ENCODE results near the gene MTHFSD. TPM values are rescaled to one million over a fixed set of nuclear protein-coding genes. Genes with fewer than 3 reads are reported as not detected.

The MTHFSD gene
- total and polyA plus RNA-seq, 3 experiments from 2014 or later, result 21.9 to 25.0 (median 23.0) TPM

DNA sequence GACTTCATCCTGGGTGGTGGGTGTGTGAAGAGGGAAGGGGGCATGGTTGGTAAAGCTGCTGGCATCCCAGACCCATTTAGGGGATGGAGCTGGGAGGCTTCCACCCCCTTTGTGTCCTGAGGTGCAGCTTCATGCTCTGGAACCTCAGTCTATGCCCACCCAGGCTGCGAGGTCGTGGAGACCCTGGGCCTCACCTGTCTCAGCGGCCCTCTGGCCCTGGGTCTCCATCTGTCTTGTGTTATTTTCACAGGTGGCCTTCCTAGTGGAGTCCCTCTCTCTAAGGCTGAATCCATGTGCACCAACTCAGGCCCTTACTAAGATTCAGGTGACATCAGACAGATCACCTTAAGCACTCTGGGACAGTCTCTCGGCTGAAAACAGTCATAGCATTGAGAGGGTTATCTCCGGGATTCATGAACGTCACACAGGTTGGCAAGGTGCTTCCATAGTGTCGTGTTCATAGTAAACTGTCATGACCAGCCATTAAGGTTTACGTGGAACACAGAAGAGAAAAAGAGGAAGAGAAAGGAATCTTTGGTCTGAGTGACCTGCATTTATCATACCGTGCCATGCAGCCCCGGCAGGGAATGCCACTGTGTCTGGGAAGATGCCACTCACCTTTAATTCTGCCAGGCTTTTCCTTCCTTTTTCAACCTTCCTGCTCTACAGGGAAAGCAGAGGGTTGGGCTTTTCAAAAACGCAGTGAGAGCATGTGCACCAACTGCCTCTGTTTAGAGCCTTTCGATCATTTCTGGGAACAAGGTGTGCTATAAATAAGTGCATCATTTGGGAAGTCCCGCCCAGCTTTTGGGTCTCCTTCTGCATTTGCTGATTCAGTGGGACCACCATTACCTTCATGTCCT is 18.8 kb upstream of the MTHFSD start:
- Mint-ChIP-seq H3K36me3 (no peaks in the 10 kb centered on the region), H3K9me3 (peaks cover 0 to 4% (median 0%) of the 10 kb centered on the region in 5 donors), H3K4me3 (no peak overlapping the region), H3K27ac (no peak overlapping the region), H3K27me3 (peaks cover 56 to 89% of the 10 kb centered on the region in 2 donors), H3K4me1 (peaks cover 7 to 15% (median 11%) of the 10 kb centered on the region in 3 donors)
- no peaks in the 10 kb centered on the region for H3K9me3 ChIP-seq (ENCODE audit: low read length)
- H3K4me1 ChIP-seq (ENCODE audit: insufficient read depth, low read length), result no peaks in the 10 kb centered on the region
- CTCF ChIA-PET, result interaction anchor here (1.1 kb wide), 1 partner anchor 9 kb away, joined by 3 read pairs; no protein-coding TSS in a partner anchor
- H3K4me3 ChIP-seq (ENCODE audit: low read length), result no peak overlapping the region
- H3K36me3 ChIP-seq (ENCODE audit: insufficient read depth, low read length), result no peaks in the 10 kb centered on the region
- POLR2A ChIA-PET, result no interaction called here
- DNase-seq, result no peak
- H3K27ac ChIP-seq (ENCODE audit: low read depth, low read length), result no peak overlapping the region
- H3K27me3 ChIP-seq (ENCODE audit: insufficient read depth, low read length, poor library complexity, severe bottlenecking), result peaks cover 36% of the 10 kb centered on the region

DNA sequence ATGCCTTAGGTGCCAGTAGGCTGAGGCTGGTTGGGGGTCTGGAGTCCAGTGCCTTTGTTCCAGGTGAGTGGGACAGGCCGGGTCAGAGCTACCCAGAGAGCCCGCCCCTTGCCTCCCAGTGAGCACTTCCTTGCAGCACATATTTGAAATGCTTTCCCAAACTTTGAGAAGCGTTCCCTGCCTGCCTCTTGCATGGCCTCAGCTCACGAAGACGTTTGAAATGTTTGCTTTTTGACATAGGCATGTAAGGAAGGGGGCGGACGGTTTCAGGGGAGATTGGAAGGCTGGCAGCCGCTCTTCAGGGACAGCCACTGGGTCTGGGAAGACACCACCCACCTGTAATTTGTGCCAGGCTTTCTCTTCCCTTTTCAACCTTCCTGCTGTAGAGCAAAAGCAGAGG is 18.2 kb upstream of the MTHFSD start:
- H3K27me3 ChIP-seq (ENCODE audit: insufficient read depth, low read length, poor library complexity, severe bottlenecking), result peaks cover 37% of the 10 kb centered on the region
- H3K4me3 Mint-ChIP-seq, result peak overlapping the region in 1 of 7 donors; percentile 23
- H3K4me1 ChIP-seq (ENCODE audit: insufficient read depth, low read length), result no peaks in the 10 kb centered on the region
- POLR2A ChIA-PET, result no interaction called here
- H3K4me1 Mint-ChIP-seq, result peaks cover 5 to 18% (median 9%) of the 10 kb centered on the region in 3 donors
- H3K36me3 ChIP-seq (ENCODE audit: insufficient read depth, low read length), result no peaks in the 10 kb centered on the region
- DNase-seq, result no peak
- no peak overlapping the region for H3K4me3 ChIP-seq (ENCODE audit: low read length)
- peaks cover 0 to 4% (median 0%) of the 10 kb centered on the region in 5 donors for H3K9me3 Mint-ChIP-seq
- H3K27ac Mint-ChIP-seq, result no peak overlapping the region
- H3K36me3 Mint-ChIP-seq, result no peaks in the 10 kb centered on the region
- H3K27ac ChIP-seq (ENCODE audit: low read depth, low read length), result no peak overlapping the region
- H3K27me3 Mint-ChIP-seq, result peaks cover 58 to 88% of the 10 kb centered on the region in 2 donors
- no peaks in the 10 kb centered on the region for H3K9me3 ChIP-seq (ENCODE audit: low read length)
- CTCF ChIA-PET, result interaction anchor here (1.1 kb wide), 1 partner anchor 9 kb away, joined by 3 read pairs; no protein-coding TSS in a partner anchor

DNA sequence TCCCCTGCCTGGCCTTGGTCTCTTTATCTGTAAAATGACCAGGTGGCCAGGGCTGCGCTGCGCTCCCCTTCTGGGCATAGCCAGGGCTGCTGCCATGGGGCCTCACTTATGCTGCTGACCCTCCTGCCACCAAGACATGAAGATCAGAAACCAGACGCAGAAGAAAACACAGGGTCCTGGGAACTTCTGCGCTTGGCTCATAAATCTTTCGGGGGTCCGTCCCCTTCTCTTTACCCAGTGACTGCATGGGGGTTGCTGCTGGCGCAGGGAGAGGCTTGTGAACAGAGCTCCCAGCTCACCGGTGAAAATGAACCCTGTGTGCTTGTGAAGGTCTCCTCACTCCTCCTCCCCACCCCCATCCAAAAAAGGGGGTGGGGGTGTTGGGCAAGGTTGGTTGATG is 17.6 kb upstream of the MTHFSD start:
- Mint-ChIP-seq H3K9me3 (peaks cover 0 to 2% (median 0%) of the 10 kb centered on the region in 5 donors), H3K27me3 (peaks cover 52 to 82% of the 10 kb centered on the region in 2 donors), H3K4me3 (no peak overlapping the region), H3K4me1 (peaks cover 3 to 16% (median 5%) of the 10 kb centered on the region in 3 donors), H3K36me3 (no peaks in the 10 kb centered on the region), H3K27ac (no peak overlapping the region)
- ChIA-PET CTCF (interaction anchor here (1.1 kb wide), 1 partner anchor 8 kb away, joined by 3 read pairs; no protein-coding TSS in a partner anchor), POLR2A (no interaction called here)
- no peaks in the 10 kb centered on the region for H3K36me3 ChIP-seq (ENCODE audit: insufficient read depth, low read length)
- peaks cover 31% of the 10 kb centered on the region for H3K27me3 ChIP-seq (ENCODE audit: insufficient read depth, low read length, poor library complexity, severe bottlenecking)
- no peak overlapping the region for H3K27ac ChIP-seq (ENCODE audit: low read depth, low read length)
- H3K9me3 ChIP-seq (ENCODE audit: low read length), result no peaks in the 10 kb centered on the region
- no peaks in the 10 kb centered on the region for H3K4me1 ChIP-seq (ENCODE audit: insufficient read depth, low read length)
- DNase-seq, result no peak
- no peak overlapping the region for H3K4me3 ChIP-seq (ENCODE audit: low read length)

- Mint-ChIP-seq H3K4me1 (peaks cover 3 to 21% (median 5%) of the 10 kb centered on the region in 3 donors), H3K4me3 (no peak overlapping the region), H3K9me3 (peaks cover 0 to 2% (median 0%) of the 10 kb centered on the region in 5 donors), H3K36me3 (no peaks in the 10 kb centered on the region), H3K27ac (no peak overlapping the region), H3K27me3 (peaks cover 46 to 81% of the 10 kb centered on the region in 2 donors)
- peaks cover 27% of the 10 kb centered on the region for H3K27me3 ChIP-seq (ENCODE audit: insufficient read depth, low read length, poor library complexity, severe bottlenecking)
- POLR2A ChIA-PET, result no interaction called here
- no peaks in the 10 kb centered on the region for H3K9me3 ChIP-seq (ENCODE audit: low read length)
- H3K27ac ChIP-seq (ENCODE audit: low read depth, low read length), result no peak overlapping the region
- DNase-seq, result no peak
- no peaks in the 10 kb centered on the region for H3K4me1 ChIP-seq (ENCODE audit: insufficient read depth, low read length)
- no peak overlapping the region for H3K4me3 ChIP-seq (ENCODE audit: low read length)
- H3K36me3 ChIP-seq (ENCODE audit: insufficient read depth, low read length), result no peaks in the 10 kb centered on the region
- CTCF ChIA-PET, result no interaction called here
These were observed 17.0 kb upstream of the MTHFSD start for GRCh38 chr16:86572041-86572521.

DNA sequence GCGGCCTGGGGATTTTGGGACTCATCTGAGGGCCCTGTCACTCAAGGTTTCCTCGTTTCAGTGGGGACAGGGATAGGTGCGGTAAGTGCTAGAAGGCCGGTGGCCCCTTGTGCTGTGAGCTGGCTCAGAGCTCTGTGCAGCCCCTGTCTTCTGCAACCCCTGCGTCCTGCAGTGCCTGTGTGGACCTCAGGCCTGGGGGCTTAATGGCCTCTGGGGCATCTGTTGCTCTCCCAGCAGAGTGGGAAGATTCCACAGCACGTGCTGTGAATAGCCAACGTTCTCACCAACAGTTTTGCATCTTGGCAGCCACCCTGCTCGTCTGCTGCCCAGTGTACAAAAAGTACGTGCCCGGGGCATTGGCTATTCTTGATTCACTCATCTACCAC is 16.5 kb upstream of the MTHFSD start:
- no peak overlapping the region for H3K4me3 ChIP-seq (ENCODE audit: low read length)
- no peaks in the 10 kb centered on the region for H3K9me3 ChIP-seq (ENCODE audit: low read length)
- Mint-ChIP-seq H3K9me3 (peaks cover 0 to 2% (median 0%) of the 10 kb centered on the region in 5 donors), H3K27me3 (peaks cover 43 to 79% of the 10 kb centered on the region in 2 donors), H3K36me3 (no peaks in the 10 kb centered on the region), H3K27ac (no peak overlapping the region), H3K4me1 (peaks cover 3 to 21% (median 5%) of the 10 kb centered on the region in 3 donors), H3K4me3 (no peak overlapping the region)
- H3K27ac ChIP-seq (ENCODE audit: low read depth, low read length), result no peak overlapping the region
- CTCF ChIA-PET, result no interaction called here
- POLR2A ChIA-PET, result no interaction called here
- no peaks in the 10 kb centered on the region for H3K36me3 ChIP-seq (ENCODE audit: insufficient read depth, low read length)
- no peaks in the 10 kb centered on the region for H3K4me1 ChIP-seq (ENCODE audit: insufficient read depth, low read length)
- peaks cover 24% of the 10 kb centered on the region for H3K27me3 ChIP-seq (ENCODE audit: insufficient read depth, low read length, poor library complexity, severe bottlenecking)
- no peak for DNase-seq

GRCh38 chr16:86570558-86571529 is 15.8 kb upstream of the MTHFSD start:
- Histone ChIP-seq H3K27me3 (ENCODE audit: insufficient read depth, low read length, poor library complexity, severe bottlenecking) (peaks cover 24% of the 10 kb centered on the region), H3K36me3 (ENCODE audit: insufficient read depth, low read length) (no peaks in the 10 kb centered on the region), H3K4me3 (ENCODE audit: low read length) (no peak overlapping the region), H3K4me1 (ENCODE audit: insufficient read depth, low read length) (no peaks in the 10 kb centered on the region), H3K27ac (ENCODE audit: low read depth, low read length) (no peak overlapping the region), H3K9me3 (ENCODE audit: low read length) (no peaks in the 10 kb centered on the region)
- peak overlapping the region in 1 of 8 donors; percentile 21 for H3K27ac Mint-ChIP-seq
- H3K27me3 Mint-ChIP-seq, result peaks cover 42 to 80% of the 10 kb centered on the region in 2 donors
- H3K36me3 Mint-ChIP-seq, result no peaks in the 10 kb centered on the region
- ChIA-PET CTCF (no interaction called here), POLR2A (no interaction called here)
- no peak overlapping the region for H3K4me3 Mint-ChIP-seq
- no peak for DNase-seq
- peaks cover 0 to 19% (median 2%) of the 10 kb centered on the region in 3 donors for H3K4me1 Mint-ChIP-seq
- H3K9me3 Mint-ChIP-seq, result no peaks in the 10 kb centered on the region

GRCh38 chr16:86569701-86570447 is 14.8 kb upstream of the MTHFSD start:
- CTCF ChIA-PET, result no interaction called here
- Mint-ChIP-seq H3K4me3 (no peak overlapping the region), H3K9me3 (no peaks in the 10 kb centered on the region), H3K27me3 (peaks cover 45 to 80% of the 10 kb centered on the region in 2 donors), H3K36me3 (no peaks in the 10 kb centered on the region), H3K27ac (no peak overlapping the region), H3K4me1 (peaks cover 0 to 24% (median 5%) of the 10 kb centered on the region in 3 donors)
- no peak overlapping the region for H3K27ac ChIP-seq (ENCODE audit: low read depth, low read length)
- POLR2A ChIA-PET, result no interaction called here
- no peaks in the 10 kb centered on the region for H3K9me3 ChIP-seq (ENCODE audit: low read length)
- H3K27me3 ChIP-seq (ENCODE audit: insufficient read depth, low read length, poor library complexity, severe bottlenecking), result peaks cover 31% of the 10 kb centered on the region
- H3K4me1 ChIP-seq (ENCODE audit: insufficient read depth, low read length), result no peaks in the 10 kb centered on the region
- no peaks in the 10 kb centered on the region for H3K36me3 ChIP-seq (ENCODE audit: insufficient read depth, low read length)
- DNase-seq, result no peak
- no peak overlapping the region for H3K4me3 ChIP-seq (ENCODE audit: low read length)
